Medulla oblongata (tissue), 1 donor: ENCODE measurements around the gene KRTAP13-3.

Source experiments
- DNase-seq: peaks from one replicate; pipeline ENCODE4 v3.0.0-alpha.2; 2015; ENCODE audit errors: extremely low spot score

KRTAP13-3 gene

DNA sequence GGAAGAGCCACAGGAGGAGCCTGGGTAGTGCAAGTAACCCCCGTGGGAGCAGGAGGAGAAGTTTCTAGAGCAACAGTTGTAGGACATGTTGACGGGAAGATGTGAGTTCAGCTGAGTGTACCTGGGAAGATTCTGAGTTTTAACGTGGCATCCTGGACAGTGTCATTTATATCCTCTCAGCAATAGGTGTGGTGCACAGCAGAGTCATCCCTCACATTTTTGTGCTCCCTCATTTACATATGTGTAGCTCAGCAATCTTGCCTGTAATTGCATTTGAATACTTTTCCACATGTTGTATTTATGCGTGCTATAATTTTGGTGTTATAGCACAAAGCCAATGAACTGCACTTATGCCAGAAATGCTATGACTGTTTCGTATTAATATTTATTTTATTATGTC lies at the start of gene KRTAP13-3:
Gene KRTAP13-3 (minus strand): TSS at position 101 of the 400 bp plus-strand sequence. CDS start 14 bp downstream, at position 87.
- DNase-seq, result no peak

- DNase-seq, result no peak
These were observed 43.4 kb upstream of the KRTAP13-3 start for GRCh38 chr21:30468900-30469714.

DNA sequence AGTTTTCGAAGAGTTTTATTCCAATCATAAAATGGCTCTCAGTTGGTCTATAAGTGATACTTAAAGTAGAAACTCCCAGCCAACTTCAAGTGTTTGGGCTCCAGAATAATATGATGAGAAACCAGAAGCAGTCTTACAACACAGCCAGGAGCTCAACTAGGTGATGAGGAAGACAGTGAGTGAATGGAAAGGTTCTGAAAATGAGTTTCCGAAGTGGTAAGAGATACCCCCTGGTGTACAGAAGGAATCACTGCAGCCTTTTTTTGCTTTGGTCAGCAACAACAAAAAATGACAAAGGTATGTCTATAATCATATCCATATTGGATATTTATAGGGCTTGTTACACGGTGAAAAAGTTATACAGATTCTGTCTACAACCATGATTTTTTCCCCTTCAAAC lies 38.0 kb upstream of the KRTAP13-3 start:
- no peak for DNase-seq

GRCh38 chr21:30448514-30448913 lies 22.8 kb upstream of the KRTAP13-3 start:
- no peak for DNase-seq

GRCh38 chr21:30447056-30447455 lies 21.3 kb upstream of the KRTAP13-3 start:
- DNase-seq, result no peak

DNA sequence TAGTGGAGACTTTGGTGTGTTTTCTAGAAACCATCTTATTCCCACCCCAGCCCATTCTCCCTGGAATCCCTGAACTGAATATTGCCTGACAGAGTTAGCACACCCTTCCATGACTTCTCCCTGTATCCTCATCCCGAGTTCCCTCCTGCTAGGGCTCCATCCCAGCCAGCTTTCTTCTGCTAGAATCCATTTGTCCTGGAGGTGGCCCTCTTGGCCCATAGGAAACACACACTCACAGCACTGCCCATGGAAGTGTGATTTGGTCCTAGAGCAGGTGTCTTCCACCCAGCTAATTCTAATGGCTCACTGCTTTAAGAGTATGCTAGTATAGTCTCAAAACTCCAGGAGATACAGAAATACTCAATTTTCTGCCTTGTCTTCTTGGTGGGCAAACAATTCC lies 18.5 kb upstream of the KRTAP13-3 start:
- DNase-seq, result no peak

DNA sequence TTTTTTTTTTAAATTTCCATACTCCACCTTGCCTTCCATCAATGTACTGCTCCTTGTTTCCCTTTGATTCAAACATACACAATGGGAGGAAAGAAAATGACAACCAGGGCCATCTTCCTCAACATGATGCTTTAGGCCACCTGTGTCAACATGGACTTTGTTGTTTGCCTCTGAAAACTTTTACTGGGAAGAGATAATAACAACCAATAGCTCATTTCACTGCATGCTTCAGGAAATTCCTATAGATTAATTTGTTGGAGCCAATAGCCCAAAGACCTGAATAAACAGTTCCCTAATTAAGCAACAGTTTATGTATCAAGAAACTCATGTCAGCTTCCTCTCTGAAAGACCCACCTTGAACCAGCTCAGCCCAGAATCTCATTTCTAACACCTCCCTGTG lies 17.5 kb upstream of the KRTAP13-3 start:
- DNase-seq, result no peak

DNA sequence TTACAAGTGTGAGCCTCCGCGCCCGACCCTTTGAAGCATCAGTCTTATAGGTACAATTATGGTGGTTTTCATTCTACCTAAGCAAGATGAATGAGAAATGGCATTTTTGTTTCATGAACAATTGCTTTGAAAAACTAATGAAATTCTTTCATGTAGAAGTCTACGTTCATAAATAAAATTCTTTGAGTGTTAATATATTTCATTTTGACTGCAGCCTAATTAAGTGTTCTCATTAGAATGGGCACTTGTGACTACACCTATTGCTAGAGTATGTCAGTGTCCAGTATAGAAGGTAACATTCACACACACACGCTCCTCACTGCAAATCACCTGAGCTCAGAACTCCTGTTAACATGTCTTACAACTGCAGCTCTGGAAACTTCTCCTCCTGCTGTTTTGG lies 14.2 kb upstream of the KRTAP13-3 start, which contains the start of gene KRTAP15-1:
Gene KRTAP15-1 (plus strand): TSS at position 301 of the 400 bp plus-strand sequence. CDS start 53 bp downstream, at position 354.
- DNase-seq, result no peak

GRCh38 chr21:30437010-30437565 lies 11.4 kb upstream of the KRTAP13-3 start:
- no peak for DNase-seq

DNA sequence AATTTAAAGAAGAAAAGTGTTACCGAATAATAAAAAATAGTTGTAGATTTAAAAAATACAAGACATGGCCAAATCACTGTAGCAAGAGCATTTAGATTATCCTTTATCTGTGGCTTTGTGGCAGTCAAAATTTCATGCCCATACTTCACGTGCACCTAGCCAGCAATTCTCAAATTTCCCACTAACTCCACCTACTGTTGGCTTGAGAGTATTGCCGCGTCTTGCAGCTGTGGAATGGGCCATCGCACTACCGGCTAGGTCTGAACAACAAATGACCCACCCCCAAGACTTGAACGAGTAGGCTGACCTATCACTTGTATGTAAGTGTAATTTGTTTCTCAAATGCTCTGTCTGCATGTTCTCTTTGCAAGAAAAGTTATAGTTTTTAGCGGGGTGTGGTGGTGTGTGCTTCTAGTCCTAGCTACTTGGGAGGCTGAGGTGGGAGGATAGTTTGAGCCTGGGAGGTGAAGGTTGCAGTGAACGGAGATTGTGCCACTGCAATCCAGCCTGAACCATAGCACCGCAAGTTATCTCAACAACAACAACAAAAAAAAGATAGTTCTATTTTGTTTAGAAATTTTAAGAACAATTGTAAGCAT lies 8.4 kb upstream of the KRTAP13-3 start:
- peak; percentile 15 for DNase-seq

- no peak for DNase-seq
These were observed 4.5 kb upstream of the KRTAP13-3 start, which contains the start of gene KRTAP13-4 for GRCh38 chr21:30430170-30430655. Gene KRTAP13-4, plus strand, starts transcription at chr21:30430220. Its CDS starts 56 bp downstream, at chr21:30430276.

GRCh38 chr21:30426731-30427130 lies 1.0 kb upstream of the KRTAP13-3 start:
- DNase-seq, result no peak

DNA sequence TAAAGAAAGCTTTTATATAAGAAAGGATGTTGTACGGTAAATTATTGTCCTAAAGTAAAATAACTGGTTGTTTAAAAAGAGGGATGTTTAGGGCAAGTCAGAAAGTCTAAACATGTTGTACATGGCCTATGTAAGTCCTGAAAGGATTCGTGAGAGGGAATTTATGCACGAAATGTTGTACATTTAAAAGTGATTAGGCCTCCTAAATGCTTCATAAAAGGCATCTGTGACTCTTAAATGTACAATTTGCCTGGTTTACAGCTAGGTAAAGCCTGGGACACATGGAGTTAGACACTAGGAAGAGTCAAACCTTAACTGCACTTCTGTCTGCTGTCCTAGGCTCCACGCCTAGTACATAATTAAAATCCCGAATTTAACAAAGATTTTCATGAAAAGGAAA lies 9.7 kb downstream of the KRTAP13-3 start:
- DNase-seq, result no peak

DNA sequence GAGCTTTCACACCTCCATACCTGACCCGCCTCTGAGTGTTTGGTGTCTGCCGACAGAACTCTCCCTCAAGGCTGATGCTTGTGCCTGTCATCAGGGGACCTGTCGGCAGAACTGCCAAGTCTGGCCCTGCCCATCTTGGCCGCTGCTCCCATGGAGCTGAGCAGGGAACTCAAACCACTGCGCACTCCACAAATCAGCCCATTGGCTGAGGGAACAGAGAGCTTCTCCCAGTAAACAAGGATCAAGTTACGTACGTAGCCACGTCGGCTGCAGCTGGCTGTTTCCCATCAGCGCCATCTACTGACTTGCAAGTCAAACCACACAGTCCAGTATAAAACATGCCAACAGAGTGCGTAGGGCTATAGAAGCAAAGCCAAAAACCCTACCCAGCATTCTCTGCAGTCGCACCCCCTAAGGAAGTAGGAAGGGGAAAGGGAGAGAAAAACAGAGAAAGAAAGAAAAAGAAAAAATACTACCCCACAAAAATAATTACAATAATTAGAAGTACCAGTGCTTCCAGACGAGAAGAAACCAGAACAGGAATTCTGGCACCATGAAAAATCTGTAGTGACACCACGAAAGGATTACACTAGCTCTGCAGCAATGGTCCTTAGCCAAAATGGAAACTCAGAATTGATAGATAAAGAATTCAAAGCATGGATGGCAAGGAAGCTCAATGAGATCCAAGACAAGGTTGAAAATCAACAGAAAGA lies 16.8 kb downstream of the KRTAP13-3 start:
- DNase-seq, result no peak

DNA sequence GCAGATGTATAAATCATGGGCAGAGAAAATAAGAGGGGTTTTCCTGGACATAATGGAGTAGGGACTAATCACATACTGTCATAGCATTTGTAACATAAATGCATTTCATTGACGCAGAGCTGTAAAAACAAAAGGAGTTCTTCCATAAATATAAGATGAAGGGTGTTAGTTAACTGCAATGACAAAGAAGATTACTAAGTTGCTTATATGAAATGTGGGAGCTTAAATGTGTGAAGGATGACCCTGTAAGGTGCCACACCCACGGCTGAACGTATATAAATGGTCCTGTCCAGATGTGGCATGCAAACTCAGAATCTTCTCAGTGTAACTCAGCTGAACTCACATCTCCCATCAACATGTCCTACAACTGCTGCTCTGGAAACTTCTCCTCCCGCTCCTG lies 30.0 kb downstream of the KRTAP13-3 start, which contains the start of gene KRTAP13-1:
Gene KRTAP13-1 (plus strand): TSS at position 301 of the 400 bp plus-strand sequence. CDS start 56 bp downstream, at position 357.
- DNase-seq, result no peak

DNA sequence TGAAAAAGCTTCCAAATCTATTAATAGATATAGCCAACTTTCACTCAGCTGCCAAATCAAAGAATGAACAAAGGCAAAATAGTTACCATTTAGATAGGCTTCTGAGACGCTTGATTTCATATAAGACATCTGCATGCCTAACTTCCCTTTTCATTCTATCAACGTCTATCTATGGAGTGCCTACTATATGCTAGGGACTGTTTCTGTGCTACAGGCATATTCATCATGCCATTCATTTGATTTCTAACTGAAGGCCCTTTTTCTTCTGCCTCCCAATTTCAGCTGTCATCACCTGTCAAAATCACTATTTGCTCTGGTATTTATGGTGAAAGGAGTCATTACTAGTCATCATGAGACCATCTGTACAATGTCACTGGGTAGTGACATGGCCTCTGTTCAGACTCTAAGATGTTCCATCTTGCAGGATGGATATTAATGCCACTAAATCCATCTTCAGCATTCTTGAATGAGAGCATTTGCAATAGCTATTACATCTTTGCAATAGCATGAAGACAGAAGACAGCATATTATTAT lies 34.2 kb downstream of the KRTAP13-3 start:
- DNase-seq, result no peak

GRCh38 chr21:30382201-30382600 lies 43.5 kb downstream of the KRTAP13-3 start:
- DNase-seq, result no peak
